Keratinocyte (primary cell): ENCODE data around the gene RIT2.

Experiments used
- CTCF ChIP-seq, 3 experiments: IDR thresholded peaks in 1 of 3; conservative IDR thresholded peaks in 1 of 3; optimal IDR thresholded peaks in 1 of 3; 2 replicates in 2 of 3; 3 replicates in 1 of 3; pipeline versions ENCODE3 to v1.5.1; 2011; ENCODE audit warnings: low read length in 3 of 3, mild to moderate bottlenecking in 3 of 3, moderate library complexity in 2 of 3, control low read depth in 1 of 3, inconsistent platforms in 1 of 3; ENCODE audit not compliant: insufficient read depth in 2 of 3; ENCODE audit errors: extremely low read depth in 1 of 3
- EZH2 ChIP-seq: IDR thresholded peaks from one replicate; pipeline ENCODE4 v1.6.1; 2012; ENCODE audit warnings: inconsistent platforms, mild to moderate bottlenecking, low read length, moderate library complexity

- TF ChIP-seq CTCF (optimal IDR thresholded peaks at IDR 0.05 in 1 of 3, IDR thresholded peaks at IDR 0.05 in 1 of 3, conservative IDR thresholded peaks at IDR 0.05 in 1 of 3; ENCODE audit: extremely low read depth in 1 of 3, insufficient read depth in 2 of 3, low read length in 3 of 3) (no peak), EZH2 (no peak)
Observed at GRCh38 chr18:43022874-43023273, 92.6 kb downstream of the RIT2 start.
